Duodenal mucosa (tissue), 2 donors: ENCODE data around the gene COL9A1.

Experiments used
- H3K27ac ChIP-seq: one replicate; pipeline ENCODE4 v1.7.0; 2013; ENCODE audit warnings: low read depth, low read length
- H3K27me3 ChIP-seq, 2 donors: one replicate each; pipeline ENCODE4 v1.7.0; 2013; ENCODE audit warnings: low read length in 2 of 2, control low read depth in 1 of 2; ENCODE audit not compliant: insufficient read depth in 2 of 2, control insufficient read depth in 1 of 2
- H3K36me3 ChIP-seq, 2 donors: one replicate each; pipeline ENCODE4 v1.7.0; 2013; ENCODE audit warnings: low read length in 2 of 2, control low read depth in 1 of 2; ENCODE audit not compliant: insufficient read depth in 2 of 2, control insufficient read depth in 1 of 2
- H3K4me1 ChIP-seq, 2 donors: one replicate each; pipeline ENCODE4 v1.7.0; 2013; ENCODE audit warnings: low read length in 2 of 2, control low read depth in 1 of 2; ENCODE audit not compliant: insufficient read depth in 2 of 2, control insufficient read depth in 1 of 2
- H3K4me3 ChIP-seq, 2 donors: one replicate each; pipeline ENCODE4 v1.7.0; 2013; ENCODE audit warnings: low read length in 2 of 2, low read depth in 1 of 2
- H3K9ac ChIP-seq, 2 donors: one replicate each; pipeline ENCODE4 v1.7.0; 2013; ENCODE audit warnings: low read length in 2 of 2, low read depth in 1 of 2
- H3K9me3 ChIP-seq, 2 donors: one replicate each; pipeline ENCODE4 v1.7.0; 2013; ENCODE audit warnings: low read length in 2 of 2, control low read depth in 1 of 2; ENCODE audit not compliant: control insufficient read depth in 1 of 2

COL9A1 gene

GRCh38 chr6:70184723-70185122 is 118.2 kb downstream of the COL9A1 start:
- H3K27ac ChIP-seq = no peak overlapping the region
- H3K4me1 ChIP-seq = no peaks in the 10 kb centered on the region
- H3K9ac ChIP-seq = no peak overlapping the region
- no peaks in the 10 kb centered on the region for H3K27me3 ChIP-seq
- H3K36me3 ChIP-seq = no peaks in the 10 kb centered on the region
- H3K4me3 ChIP-seq = no peak overlapping the region
- H3K9me3 ChIP-seq = no peaks in the 10 kb centered on the region

DNA sequence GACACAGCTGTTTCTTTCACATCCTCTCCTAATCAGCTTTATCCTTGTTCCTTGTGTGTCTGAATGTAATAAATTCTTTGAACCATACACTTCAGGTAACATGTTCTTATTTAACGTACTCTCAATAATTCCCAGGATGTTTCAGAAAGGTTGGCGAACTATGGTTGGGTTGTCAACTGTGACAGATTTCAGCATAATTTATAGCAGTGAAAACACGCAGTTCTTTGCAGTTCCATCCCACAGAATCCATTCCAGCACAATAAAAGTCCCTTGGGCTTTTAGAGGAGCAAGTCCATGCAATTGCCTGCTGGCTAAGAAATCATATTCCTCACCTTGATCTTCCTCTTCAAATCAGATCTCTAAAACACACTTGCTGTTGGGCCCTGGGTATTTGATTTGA is 119.3 kb downstream of the COL9A1 start:
- no peaks in the 10 kb centered on the region for H3K4me1 ChIP-seq
- no peak overlapping the region for H3K9ac ChIP-seq
- H3K27me3 ChIP-seq = no peaks in the 10 kb centered on the region
- no peak overlapping the region for H3K4me3 ChIP-seq
- H3K27ac ChIP-seq = no peak overlapping the region
- no peaks in the 10 kb centered on the region for H3K9me3 ChIP-seq
- no peaks in the 10 kb centered on the region for H3K36me3 ChIP-seq

DNA sequence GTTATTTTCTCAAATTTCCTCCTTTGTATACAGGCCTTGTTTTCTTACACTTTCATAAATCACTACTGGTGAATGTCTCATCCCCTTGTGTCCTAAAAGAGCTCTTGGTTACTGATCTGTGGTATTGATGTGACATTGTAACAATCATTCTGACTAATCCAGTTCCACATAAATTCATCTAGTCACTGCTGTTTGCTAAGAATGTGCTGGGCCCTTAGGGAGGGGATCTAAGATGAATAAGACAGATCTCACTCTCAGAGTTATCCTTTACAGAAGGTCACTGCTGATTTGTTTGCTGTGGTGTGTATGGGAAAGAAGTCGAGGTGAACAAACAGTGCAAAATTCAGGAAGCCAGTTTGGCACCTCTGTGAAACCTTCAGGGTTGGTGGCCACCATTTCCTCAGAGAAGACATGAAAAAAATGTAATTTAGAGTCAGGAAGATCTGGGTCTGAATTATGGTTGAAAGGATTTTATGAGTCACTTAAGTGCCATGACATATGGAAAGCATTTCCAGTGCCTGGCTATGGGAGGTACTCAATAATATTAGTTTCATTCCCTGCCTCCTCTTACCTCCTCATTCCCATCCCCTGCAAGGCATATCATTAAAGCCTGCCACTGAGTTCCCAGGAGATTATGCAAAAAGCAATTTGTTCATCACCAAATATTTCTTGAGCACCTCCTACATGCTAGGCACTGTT is 121.8 kb downstream of the COL9A1 start:
- no peaks in the 10 kb centered on the region for H3K4me1 ChIP-seq
- H3K36me3 ChIP-seq = no peaks in the 10 kb centered on the region
- no peak overlapping the region for H3K9ac ChIP-seq
- H3K4me3 ChIP-seq = no peak overlapping the region
- no peak overlapping the region for H3K27ac ChIP-seq
- no peaks in the 10 kb centered on the region for H3K27me3 ChIP-seq
- H3K9me3 ChIP-seq = no peaks in the 10 kb centered on the region

DNA sequence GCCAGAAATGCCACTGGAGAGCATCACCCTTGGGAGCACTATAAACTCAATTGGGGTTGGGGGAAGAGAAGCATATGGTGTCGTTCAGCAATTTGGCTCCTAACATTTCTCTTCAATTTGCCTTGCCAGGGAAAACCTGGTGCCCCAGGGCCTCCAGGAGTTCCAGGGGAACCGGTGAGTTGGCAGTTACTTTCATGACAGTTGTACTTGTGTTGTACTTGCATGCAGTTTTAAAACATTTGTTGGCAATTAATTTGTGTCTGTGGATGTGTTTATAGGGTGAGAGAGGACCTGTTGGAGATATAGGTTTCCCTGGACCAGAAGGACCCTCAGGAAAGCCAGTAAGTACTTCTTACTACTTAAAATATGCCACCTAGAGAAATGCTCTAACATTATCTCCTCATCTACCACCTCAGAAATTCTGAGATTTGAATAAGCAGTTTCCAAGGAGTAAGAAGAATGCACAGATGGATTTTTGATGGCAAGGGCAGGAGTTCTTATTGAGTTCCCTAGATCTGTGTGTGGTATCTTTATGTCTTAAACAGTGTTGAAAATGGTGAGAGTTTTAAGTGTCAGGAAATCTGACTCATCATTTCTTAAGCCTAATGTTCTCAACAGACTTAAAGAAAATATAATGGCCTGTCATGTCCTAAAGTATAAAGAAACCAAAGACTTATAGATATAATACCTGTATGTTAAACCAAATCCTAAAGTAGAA is 122.5 kb downstream of the COL9A1 start:
- Histone ChIP-seq H3K9ac (no peak overlapping the region), H3K9me3 (no peaks in the 10 kb centered on the region), H3K4me3 (no peak overlapping the region), H3K27me3 (no peaks in the 10 kb centered on the region), H3K36me3 (no peaks in the 10 kb centered on the region), H3K27ac (no peak overlapping the region), H3K4me1 (no peaks in the 10 kb centered on the region)

DNA sequence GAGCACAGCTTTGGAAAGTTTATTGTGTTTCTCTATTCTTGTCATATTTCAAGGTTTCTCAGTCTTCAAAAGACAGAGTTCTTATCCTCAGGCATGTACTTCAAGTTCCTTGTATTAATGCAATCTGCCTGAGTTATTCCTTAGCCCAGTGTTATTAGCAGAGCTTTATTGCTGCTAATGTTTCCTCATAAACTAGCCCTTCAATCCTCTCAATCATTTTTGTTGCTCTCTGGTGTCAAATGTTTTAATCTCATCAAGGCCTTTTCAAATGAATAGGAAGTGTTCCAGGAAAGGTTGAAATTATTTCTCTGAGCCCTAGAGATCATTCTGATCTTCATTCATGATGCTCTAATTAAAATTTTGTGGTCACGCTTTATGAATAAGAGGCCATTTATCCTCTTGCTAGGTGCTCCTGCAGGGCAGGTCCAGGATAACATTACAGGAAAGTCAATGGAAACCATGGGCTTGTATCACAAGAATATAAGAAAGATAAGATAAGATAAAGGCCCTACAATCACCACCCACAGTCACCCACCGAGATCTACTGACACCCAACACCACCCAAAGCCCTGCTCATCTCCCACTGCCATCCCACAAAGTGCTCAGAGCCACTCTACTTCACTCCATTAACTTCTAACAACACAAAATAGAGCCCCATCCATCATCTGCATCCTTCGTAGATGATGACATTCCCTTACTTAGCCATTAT is 125.9 kb downstream of the COL9A1 start:
- Histone ChIP-seq H3K9me3 (no peaks in the 10 kb centered on the region), H3K4me1 (no peaks in the 10 kb centered on the region), H3K36me3 (no peaks in the 10 kb centered on the region), H3K9ac (no peak overlapping the region), H3K27me3 (no peaks in the 10 kb centered on the region), H3K27ac (no peak overlapping the region), H3K4me3 (no peak overlapping the region)

DNA sequence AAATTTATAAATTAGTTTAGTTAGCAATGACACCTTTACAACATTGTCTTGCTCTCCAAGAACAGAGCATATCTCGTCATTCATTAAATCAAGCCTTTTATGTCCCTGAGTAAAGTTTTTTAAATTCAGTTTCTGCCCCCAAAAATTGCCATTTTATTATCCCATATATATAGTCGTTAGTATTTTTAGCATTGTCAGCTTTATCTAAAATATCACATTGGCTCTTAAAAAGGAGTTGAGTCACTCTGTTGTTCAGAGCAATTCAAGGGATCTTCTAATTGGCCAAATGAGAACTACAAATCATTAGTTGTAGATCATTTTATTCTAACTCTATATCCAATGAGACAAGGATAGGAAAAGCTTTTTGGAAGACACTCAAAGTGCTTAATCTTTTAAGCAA is 127.1 kb downstream of the COL9A1 start:
- no peak overlapping the region for H3K9ac ChIP-seq
- no peaks in the 10 kb centered on the region for H3K4me1 ChIP-seq
- no peak overlapping the region for H3K27ac ChIP-seq
- H3K9me3 ChIP-seq = no peaks in the 10 kb centered on the region
- H3K27me3 ChIP-seq = no peaks in the 10 kb centered on the region
- H3K4me3 ChIP-seq = no peak overlapping the region
- no peaks in the 10 kb centered on the region for H3K36me3 ChIP-seq

GRCh38 chr6:70172252-70172651 is 130.6 kb downstream of the COL9A1 start:
- H3K27me3 ChIP-seq = no peaks in the 10 kb centered on the region
- H3K4me1 ChIP-seq = no peaks in the 10 kb centered on the region
- H3K36me3 ChIP-seq = no peaks in the 10 kb centered on the region
- H3K4me3 ChIP-seq = no peak overlapping the region
- H3K9me3 ChIP-seq = no peaks in the 10 kb centered on the region
- H3K9ac ChIP-seq = no peak overlapping the region
- H3K27ac ChIP-seq = no peak overlapping the region

- H3K27ac ChIP-seq = no peak overlapping the region
- H3K9me3 ChIP-seq = no peaks in the 10 kb centered on the region
- H3K36me3 ChIP-seq = no peaks in the 10 kb centered on the region
- H3K4me1 ChIP-seq = no peaks in the 10 kb centered on the region
- H3K4me3 ChIP-seq = no peak overlapping the region
- H3K27me3 ChIP-seq = no peaks in the 10 kb centered on the region
- no peak overlapping the region for H3K9ac ChIP-seq
Observed at GRCh38 chr6:70171236-70171635, 131.6 kb downstream of the COL9A1 start.

DNA sequence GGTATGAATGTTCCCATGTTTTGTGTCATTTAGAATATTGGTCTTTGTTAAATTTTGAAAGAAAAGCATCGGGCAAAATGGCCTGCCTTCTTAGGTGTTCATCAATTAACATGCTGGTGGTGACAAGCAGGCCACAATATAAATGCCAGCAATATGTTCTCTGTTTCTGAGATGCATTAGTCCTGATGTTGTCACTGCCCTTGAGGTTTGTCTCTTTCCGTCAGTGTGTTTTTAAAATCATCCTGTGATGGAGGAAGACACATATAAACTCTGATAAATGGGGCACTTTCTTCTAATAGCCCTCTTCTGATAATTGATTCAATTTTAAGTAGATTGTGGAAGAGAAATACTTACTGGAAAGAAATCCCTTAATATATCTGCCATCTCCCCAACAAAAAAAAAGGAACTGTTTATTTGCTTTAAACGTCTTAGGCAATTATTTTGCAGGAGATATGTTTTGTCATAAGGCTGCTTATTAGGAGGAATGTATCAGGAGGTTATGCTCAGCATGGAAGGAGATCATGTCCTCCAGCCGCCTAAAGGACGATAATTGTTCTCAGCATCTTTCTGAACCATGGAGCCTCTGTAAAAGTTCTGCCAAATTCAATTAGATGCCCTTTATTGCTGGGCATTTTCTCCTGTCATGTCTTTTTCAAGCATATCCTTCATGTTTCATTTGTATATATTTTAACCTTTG is 134.1 kb downstream of the COL9A1 start:
- H3K4me1 ChIP-seq = no peaks in the 10 kb centered on the region
- no peaks in the 10 kb centered on the region for H3K27me3 ChIP-seq
- no peak overlapping the region for H3K27ac ChIP-seq
- no peak overlapping the region for H3K4me3 ChIP-seq
- H3K9me3 ChIP-seq = no peaks in the 10 kb centered on the region
- no peaks in the 10 kb centered on the region for H3K36me3 ChIP-seq
- H3K9ac ChIP-seq = no peak overlapping the region
